Measurements from ENCODE around the gene LMNB1. TPM values are rescaled to one million over a fixed set of nuclear protein-coding genes. Genes with fewer than 3 reads are reported as not detected.

The LMNB1 gene
- total RNA-seq: 14.9 and 98.2 TPM in 2 replicates

GRCh38 chr5:126776499-126777256 is at the start of gene LMNB1:
TSS of gene LMNB1 (plus strand) at chr5:126777136. CDS start at chr5:126777509, 373 bp downstream.

Other genes with a start within 250 kb of the LMNB1 start
- 27.9 and 33.4 TPM in 2 replicates for gene ALDH7A1, start 181.9 kb upstream of the LMNB1 start, total RNA-seq
- gene PHAX, start 176.2 kb upstream of the LMNB1 start, total RNA-seq: 75.8 and 86.7 TPM in 2 replicates